HCT116 (cell line): Measurements from ENCODE around the gene BCL7A. TPM values are rescaled to one million over a fixed set of nuclear protein-coding genes. Genes with fewer than 3 reads are reported as not detected.

Experiments used
- ATAC-seq: fragments of 200-7000 bp; cut with Tn5 transposase; 2 replicates; pipeline ENCODE4 v1.9.1; 2020; ENCODE audit warnings: mild to moderate bottlenecking, moderate library complexity
- BruUV-seq: library from RNA; stranded (reverse); fragments of 400-500 nt; replicated peaks from 2 replicates; lab custom pipeline; 2021; lab: Mats Ljungman, UMichigan
- CTCF ChIA-PET: fragments of 300-600 bp; sonication (Branson Sonifier 250); formaldehyde crosslinking; loops from one replicate; lab custom pipeline; 2021; ENCODE audit warnings: antibody characterized with exemption; lab: Charles Lee
- POLR2A ChIA-PET: fragments of 300-600, 350-600 bp; sonication (Branson Sonifier 250); formaldehyde crosslinking; loops from one replicate; lab custom pipeline; 2021; ENCODE audit warnings: antibody characterized with exemption; lab: Charles Lee
- RAD21 ChIA-PET, 2 experiments: fragments of 300-600 bp; sonication (Branson Sonifier 250); formaldehyde crosslinking; loops; one replicate each; lab custom pipeline; 2023; ENCODE audit warnings: low total read pairs in 2 of 2; ENCODE audit not compliant: uncharacterized antibody in 2 of 2, unreplicated experiment in 2 of 2, low non-redundant PET in 1 of 2; lab: Charles Lee
- DNase-seq: peaks from one replicate; pipeline ENCODE4 v3.0.0-alpha.2; 2010; ENCODE audit warnings: low read depth, low spot score
- H2AFZ ChIP-seq: fragments of 200-600 bp; shearing (Covaris generic), sonication (generic); 2 replicates; pipeline ENCODE4 v1.6.1; 2017; ENCODE audit warnings: low read depth, mixed run types, mixed read lengths, antibody characterized with exemption, low read length; ENCODE audit not compliant: poor library complexity, severe bottlenecking
- H3K27ac ChIP-seq: 2 replicates; pipeline ENCODE4 v1.5.1; 2012; ENCODE audit warnings: low read depth, low read length
- H3K27me3 ChIP-seq: fragments of 200-600 bp; sonication (generic); 2 replicates; pipeline ENCODE4 v1.6.1; 2016; ENCODE audit warnings: mixed run types, low read length, mixed read lengths; ENCODE audit not compliant: insufficient read depth
- H3K36me3 ChIP-seq, 2 experiments: fragments of 200-500 bp in 1 of 2; fragments of 200-600 bp in 1 of 2; sonication (Bioruptor generic) in 1 of 2; sonication (generic) in 1 of 2; 2 replicates each; pipeline versions ENCODE4 v1.5.1 to v1.6.1; 2014 to 2016; ENCODE audit warnings: low read length in 2 of 2, inconsistent platforms in 1 of 2, mixed read lengths in 1 of 2, mixed run types in 1 of 2; ENCODE audit not compliant: insufficient read depth in 2 of 2, control insufficient read depth in 1 of 2
- H3K4me1 ChIP-seq, 2 experiments: fragments of 200-600 bp in 1 of 2; sonication (generic) in 1 of 2; 2 replicates each; pipeline versions ENCODE4 v1.5.1 to v1.6.1; 2012 to 2017; ENCODE audit warnings: low read length in 2 of 2, inconsistent platforms in 1 of 2, mild to moderate bottlenecking in 1 of 2, mixed read lengths in 1 of 2, mixed run types in 1 of 2, moderate library complexity in 1 of 2; ENCODE audit not compliant: insufficient read depth in 2 of 2, control insufficient read depth in 1 of 2
- H3K4me2 ChIP-seq: fragments of 200-600 bp; sonication (generic); 2 replicates; pipeline ENCODE4 v1.6.1; 2017; ENCODE audit warnings: mixed run types, low read length, mixed read lengths
- H3K4me3 ChIP-seq, 2 experiments: fragments of 200-600 bp in 1 of 2; sonication (generic) in 1 of 2; replicated peaks in 1 of 2; 2 replicates each; pipeline ENCODE4 v1.5.1; 2011 to 2016; ENCODE audit warnings: low read length in 2 of 2, control low read depth in 1 of 2, low read depth in 1 of 2, mild to moderate bottlenecking in 1 of 2, mixed read lengths in 1 of 2, mixed run types in 1 of 2
- H3K79me2 ChIP-seq: fragments of 200-600 bp; sonication (generic); 2 replicates; pipeline ENCODE4 v1.6.1; 2017; ENCODE audit warnings: mild to moderate bottlenecking, mixed run types, low read length, moderate library complexity, mixed read lengths; ENCODE audit not compliant: insufficient read depth
- H3K9ac ChIP-seq: fragments of 200-600 bp; sonication (generic); 2 replicates; pipeline ENCODE4 v1.6.1; 2016; ENCODE audit warnings: low read length, mixed read lengths
- H3K9me2 ChIP-seq: fragments of 200-600 bp; sonication (generic), shearing (Covaris generic); 2 replicates; pipeline ENCODE4 v1.6.1; 2017; ENCODE audit warnings: mixed run types, mild to moderate bottlenecking, moderate library complexity; ENCODE audit not compliant: insufficient read depth
- H3K9me3 ChIP-seq, 2 experiments: fragments of 200-500 bp in 1 of 2; fragments of 200-600 bp in 1 of 2; sonication (Bioruptor generic) in 1 of 2; sonication (generic) in 1 of 2; 2 replicates each; pipeline ENCODE4 v1.6.1; 2014 to 2017; ENCODE audit warnings: low read length in 2 of 2, mixed read lengths in 2 of 2, inconsistent platforms in 1 of 2, low read depth in 1 of 2, mild to moderate bottlenecking in 1 of 2, mixed run types in 1 of 2, moderate library complexity in 1 of 2; ENCODE audit not compliant: control insufficient read depth in 1 of 2, insufficient read depth in 1 of 2
- H4K20me1 ChIP-seq: fragments of 200-600 bp; sonication (generic), shearing (Covaris generic); 2 replicates; pipeline ENCODE4 v1.6.1; 2017; ENCODE audit warnings: mixed run types, mild to moderate bottlenecking, moderate library complexity; ENCODE audit not compliant: insufficient read depth
- ATF3 ChIP-seq: IDR thresholded peaks from 2 replicates; pipeline ENCODE4 v1.6.1; 2012
- CEBPB ChIP-seq: IDR thresholded peaks from 2 replicates; pipeline ENCODE4 v1.6.1; 2012; ENCODE audit warnings: low read depth
- CTCF ChIP-seq, 3 experiments: fragments of 200-600 bp in 1 of 3; sonication (generic) in 1 of 3; IDR thresholded peaks in 2 of 3; conservative IDR thresholded peaks in 1 of 3; 2 replicates each; pipeline ENCODE4 v1.5.1; 2012 to 2017; ENCODE audit warnings: low read depth in 2 of 3, low read length in 2 of 3, antibody characterized with exemption in 1 of 3, borderline replicate concordance in 1 of 3, control low read depth in 1 of 3, mild to moderate bottlenecking in 1 of 3, mixed read lengths in 1 of 3, mixed run types in 1 of 3, moderate library complexity in 1 of 3; ENCODE audit not compliant: insufficient read depth in 1 of 3
- ELF1 ChIP-seq: IDR thresholded peaks from 2 replicates; pipeline ENCODE4 v1.6.1; 2012; ENCODE audit warnings: low read depth, borderline replicate concordance
- EZH2 ChIP-seq: fragments of 200-600 bp; sonication (generic); IDR thresholded peaks from 2 replicates; pipeline ENCODE4 v1.6.1; 2017; ENCODE audit warnings: antibody characterized with exemption, mixed run types
- EZH2phosphoT487 ChIP-seq: fragments of 200-600 bp; IDR thresholded peaks from 2 replicates; pipeline ENCODE4 v1.6.1; 2018; ENCODE audit warnings: antibody characterized with exemption, borderline replicate concordance
- FOSL1 ChIP-seq: IDR thresholded peaks from 2 replicates; pipeline ENCODE4 v1.6.1; 2012; ENCODE audit warnings: low read depth
- MAX ChIP-seq: IDR thresholded peaks from 2 replicates; pipeline ENCODE4 v1.6.1; 2012
- POLR2A ChIP-seq: IDR thresholded peaks from 2 replicates; pipeline ENCODE4 v1.7.0; 2011; ENCODE audit warnings: borderline replicate concordance; ENCODE audit not compliant: insufficient read depth, insufficient read length; ENCODE audit errors: extremely low read depth
- POLR2AphosphoS5 ChIP-seq: IDR thresholded peaks from 2 replicates; pipeline ENCODE4 v1.6.1; 2011; ENCODE audit warnings: mild to moderate bottlenecking, low read depth, low read length, moderate library complexity
- RAD21 ChIP-seq: IDR thresholded peaks from 2 replicates; pipeline ENCODE4 v1.6.1; 2012; ENCODE audit warnings: low read depth, mild to moderate bottlenecking
- REST ChIP-seq: IDR thresholded peaks from 2 replicates; pipeline ENCODE4 v1.6.1; 2012; ENCODE audit warnings: low read depth
- SIN3A ChIP-seq: IDR thresholded peaks from 2 replicates; pipeline ENCODE4 v1.6.1; 2012; ENCODE audit warnings: low read depth
- SP1 ChIP-seq: IDR thresholded peaks from 2 replicates; pipeline ENCODE4 v1.6.1; 2012; ENCODE audit warnings: low read depth
- SRF ChIP-seq: IDR thresholded peaks from 2 replicates; pipeline ENCODE4 v1.6.1; 2012; ENCODE audit warnings: low read depth
- TCF7L2 ChIP-seq: IDR thresholded peaks from 2 replicates; pipeline ENCODE4 v1.7.0; 2011; ENCODE audit warnings: borderline replicate concordance, inconsistent platforms; ENCODE audit not compliant: insufficient read depth, insufficient read length; ENCODE audit errors: extremely low read depth
- ZBTB33 ChIP-seq: IDR thresholded peaks from 2 replicates; pipeline ENCODE4 v1.6.1; 2011; ENCODE audit warnings: mild to moderate bottlenecking, low read length, moderate library complexity; ENCODE audit not compliant: insufficient replicate concordance; ENCODE audit errors: extremely low read depth
- ZFX ChIP-seq: fragments of 450-650 bp; IDR thresholded peaks from 2 replicates; pipeline ENCODE4 v1.6.1; 2017
- ZNF274 ChIP-seq: fragments of 200-500 bp; sonication (Bioruptor generic); IDR thresholded peaks from 2 replicates; pipeline ENCODE4 v1.6.1; 2014; ENCODE audit warnings: mild to moderate bottlenecking, low read depth, low read length, inconsistent platforms
- intact Hi-C: fragments of 100-400 bp; cut with micrococcal nuclease; formaldehyde crosslinking; loops from 2 replicates; pipeline ENCODE4 v1.10.0; 2022
- total RNA-seq: library from RNA; stranded (reverse); gene quantifications from one replicate; pipeline ENCODE4 v1.2.1, GENCODE V29; 2021; ENCODE audit not compliant: unreplicated experiment

Gene BCL7A
- total RNA-seq, 1 experiment from 2014 or later, result 14.2 TPM

- peaks cover 5 to 13% of the 10 kb centered on the region in 2 experiments; a peak in 2 of 4 replicates for H3K4me1 ChIP-seq
- no peak for ATAC-seq
- ChIA-PET CTCF (no interaction called here), POLR2A (no interaction called here), RAD21 (no interaction called here)
- peak overlapping the region; percentile 18; the same call in 1 of the 2 replicates for H3K27ac ChIP-seq
- no peak for DNase-seq
- 0 out of 2 replicates have a peak, but pooled peaks cover 8% of the 10 kb centered on the region for H4K20me1 ChIP-seq
- peaks cover 97% of the 10 kb centered on the region for H3K79me2 ChIP-seq
- H3K9ac ChIP-seq, result no peak overlapping the region
- H2AFZ ChIP-seq, result no peak overlapping the region
- intact Hi-C loops, result no loop called here
- no peak for TF ChIP-seq SRF
- no peak for TF ChIP-seq CTCF (IDR thresholded peaks at IDR 0.05 in 2 of 3, conservative IDR thresholded peaks at IDR 0.05 in 1 of 3; ENCODE audit: borderline replicate concordance in 1 of 3, insufficient read depth in 1 of 3, low read depth in 2 of 3, low read length in 2 of 3)
- no peak for TF ChIP-seq FOSL1
- TF ChIP-seq SP1, result no peak
- no peak for TF ChIP-seq RAD21
- no peak for TF ChIP-seq SIN3A
- no peak for TF ChIP-seq MAX
- TF ChIP-seq ELF1, result no peak
- TF ChIP-seq EZH2phosphoT487, result no peak
- no peak for TF ChIP-seq TCF7L2
- TF ChIP-seq ATF3, result no peak
- no peak for TF ChIP-seq POLR2AphosphoS5
- TF ChIP-seq ZNF274, result no peak
- TF ChIP-seq REST, result no peak
- TF ChIP-seq EZH2, result no peak
- TF ChIP-seq CEBPB, result no peak
- TF ChIP-seq POLR2A, result no peak
- no peak for TF ChIP-seq ZFX
- no peak for TF ChIP-seq ZBTB33
- no TSS peak for BruUV-seq
- H3K36me3 ChIP-seq, result peaks cover 0 to 12% of the 10 kb centered on the region in 2 experiments; a peak in 2 of 4 replicates
- peaks cover 0 to 4% of the 10 kb centered on the region in 2 experiments; a peak in 1 of 4 replicates for H3K9me3 ChIP-seq
- no peak overlapping the region for H3K4me2 ChIP-seq
- H3K27me3 ChIP-seq, result no peaks in the 10 kb centered on the region
- H3K4me3 ChIP-seq, result no peak overlapping the region
- H3K9me2 ChIP-seq, result no peaks in the 10 kb centered on the region
Observed at GRCh38 chr12:122093098-122093883, 71.6 kb downstream of the BCL7A start.
